Measurements from ENCODE around the gene ADCK2. TPM values are rescaled to one million over a fixed set of nuclear protein-coding genes. Genes with fewer than 3 reads are reported as not detected.

Gene ADCK2
- total RNA-seq, 1 experiment from 2014 or later: 7.5 TPM

GRCh38 chr7:140649556-140650205, 23.1 kb upstream of the ADCK2 start:
- no peaks in the 10 kb centered on the region for H3K27me3 ChIP-seq (replicated peaks; ENCODE audit: insufficient read depth, low read depth, low read length, poor library complexity)
- H3K27ac ChIP-seq (ENCODE audit: low read depth, low read length, poor library complexity, severe bottlenecking): no peak overlapping the region
- no peaks in the 10 kb centered on the region for H3K9me3 ChIP-seq (ENCODE audit: low read depth, low read length, poor library complexity, severe bottlenecking)
- POLR2A ChIA-PET (ENCODE audit: low non-redundant PET): no interaction called here
- no peaks in the 10 kb centered on the region for H3K36me3 ChIP-seq (ENCODE audit: insufficient read depth, low read length, poor library complexity, severe bottlenecking)
- BruUV-seq (replicated peaks): no TSS peak
- CTCF ChIA-PET: no interaction called here
- no peak for DNase-seq (ENCODE audit: low spot score)
- no peaks in the 10 kb centered on the region for H3K4me1 ChIP-seq (ENCODE audit: insufficient read depth, low read length, poor library complexity, severe bottlenecking)
- intact Hi-C loops (cut with micrococcal nuclease; ENCODE audit: unreplicated experiment): no loop called here
- TF ChIP-seq CTCF (conservative IDR thresholded peaks at IDR 0.05; ENCODE audit: low read depth, low read length): no peak
- no peak for TF ChIP-seq EZH2 (IDR thresholded peaks at IDR 0.05; ENCODE audit: borderline replicate concordance, low read depth, low read length, poor library complexity, severe bottlenecking)
- H3K4me3 ChIP-seq (ENCODE audit: low read depth, low read length, poor library complexity, severe bottlenecking): no peak overlapping the region

- POLR2A ChIA-PET (ENCODE audit: low non-redundant PET): no interaction called here
- Histone ChIP-seq H3K9me3 (ENCODE audit: low read depth, low read length, poor library complexity, severe bottlenecking) (no peaks in the 10 kb centered on the region), H3K4me1 (ENCODE audit: insufficient read depth, low read length, poor library complexity, severe bottlenecking) (no peaks in the 10 kb centered on the region), H3K36me3 (ENCODE audit: insufficient read depth, low read length, poor library complexity, severe bottlenecking) (no peaks in the 10 kb centered on the region), H3K4me3 (ENCODE audit: low read depth, low read length, poor library complexity, severe bottlenecking) (no peak overlapping the region), H3K27ac (ENCODE audit: low read depth, low read length, poor library complexity, severe bottlenecking) (no peak overlapping the region), H3K27me3 (replicated peaks; ENCODE audit: insufficient read depth, low read depth, low read length, poor library complexity) (no peaks in the 10 kb centered on the region)
- TF ChIP-seq EZH2 (IDR thresholded peaks at IDR 0.05; ENCODE audit: borderline replicate concordance, low read depth, low read length, poor library complexity, severe bottlenecking): no peak
- TF ChIP-seq CTCF (conservative IDR thresholded peaks at IDR 0.05; ENCODE audit: low read depth, low read length): no peak
- BruUV-seq (replicated peaks): no TSS peak
- DNase-seq (ENCODE audit: low spot score): no peak
- CTCF ChIA-PET: no interaction called here
- intact Hi-C loops (cut with micrococcal nuclease; ENCODE audit: unreplicated experiment): no loop called here
These were observed 22.4 kb upstream of the ADCK2 start for GRCh38 chr7:140650367-140650766.

GRCh38 chr7:140653319-140654108, 19.2 kb upstream of the ADCK2 start:
- ChIA-PET POLR2A (ENCODE audit: low non-redundant PET) (no interaction called here), CTCF (interaction anchor here (0.6 to 1.5 kb wide), 2 partner anchors 136 to 139 kb away, joined by 3 to 25 read pairs; no protein-coding TSS in a partner anchor)
- Histone ChIP-seq H3K27me3 (replicated peaks; ENCODE audit: insufficient read depth, low read depth, low read length, poor library complexity) (no peaks in the 10 kb centered on the region), H3K27ac (ENCODE audit: low read depth, low read length, poor library complexity, severe bottlenecking) (no peak overlapping the region), H3K9me3 (ENCODE audit: low read depth, low read length, poor library complexity, severe bottlenecking) (no peaks in the 10 kb centered on the region), H3K36me3 (ENCODE audit: insufficient read depth, low read length, poor library complexity, severe bottlenecking) (no peaks in the 10 kb centered on the region), H3K4me1 (ENCODE audit: insufficient read depth, low read length, poor library complexity, severe bottlenecking) (no peaks in the 10 kb centered on the region), H3K4me3 (ENCODE audit: low read depth, low read length, poor library complexity, severe bottlenecking) (no peak overlapping the region)
- intact Hi-C loops (cut with micrococcal nuclease; ENCODE audit: unreplicated experiment): loop anchor here (1.0 kb wide), 1 partner anchor 135 kb away; no protein-coding TSS in a partner anchor
- peak; percentile 82 for DNase-seq (ENCODE audit: low spot score)
- BruUV-seq (replicated peaks): no TSS peak
- peak; percentile 84 for TF ChIP-seq CTCF (conservative IDR thresholded peaks at IDR 0.05; ENCODE audit: low read depth, low read length)
- no peak for TF ChIP-seq EZH2 (IDR thresholded peaks at IDR 0.05; ENCODE audit: borderline replicate concordance, low read depth, low read length, poor library complexity, severe bottlenecking)

Data from A673 (cell line).